Fibroblast of lung (primary cell): ENCODE data around the gene GALNT17. TPM values are rescaled to one million over a fixed set of nuclear protein-coding genes. Genes with fewer than 3 reads are reported as not detected.

Experiments used
- DNase-seq, 2 donors: peaks; one replicate each; pipeline versions ENCODE4 v3.0.0 to v3.0.0-alpha.2; 2010; ENCODE audit warnings: low read depth in 2 of 2
- H2AFZ ChIP-seq: 2 replicates; pipeline ENCODE4 v1.5.1; 2012; ENCODE audit warnings: low read length, control low read depth, inconsistent platforms
- H3K27ac ChIP-seq: 2 replicates; pipeline ENCODE4 v1.5.1; 2011; ENCODE audit warnings: low read length, control low read depth; ENCODE audit not compliant: insufficient read depth
- H3K27me3 ChIP-seq: 2 replicates; pipeline ENCODE4 v1.5.1; 2011; ENCODE audit warnings: mild to moderate bottlenecking, low read length; ENCODE audit not compliant: control insufficient read depth, insufficient read depth
- H3K36me3 ChIP-seq: 2 replicates; pipeline ENCODE4 v1.5.1; 2011; ENCODE audit warnings: low read length; ENCODE audit not compliant: control insufficient read depth, insufficient read depth
- H3K4me1 ChIP-seq: 2 replicates; pipeline ENCODE4 v1.5.1; 2011; ENCODE audit warnings: low read length; ENCODE audit not compliant: control insufficient read depth, insufficient read depth; ENCODE audit errors: extremely low read depth
- H3K4me2 ChIP-seq: 2 replicates; pipeline ENCODE4 v1.5.1; 2011; ENCODE audit warnings: low read length, control low read depth; ENCODE audit not compliant: insufficient read depth; ENCODE audit errors: extremely low read depth
- H3K4me3 ChIP-seq, 4 experiments: fragments of 200-600 bp in 1 of 4; sonication (generic) in 1 of 4; replicated peaks in 1 of 4; 2 replicates each; pipeline ENCODE4 v1.5.1; 2011 to 2016; ENCODE audit warnings: low read length in 4 of 4, low read depth in 3 of 4, mild to moderate bottlenecking in 3 of 4, control low read depth in 2 of 4, inconsistent platforms in 1 of 4, mixed read lengths in 1 of 4; ENCODE audit not compliant: insufficient read depth in 1 of 4; ENCODE audit errors: control extremely low read depth in 1 of 4
- H3K79me2 ChIP-seq: 2 replicates; pipeline ENCODE4 v1.5.1; 2012; ENCODE audit warnings: mild to moderate bottlenecking, low read length, inconsistent platforms; ENCODE audit not compliant: control insufficient read depth, insufficient read depth
- H3K9ac ChIP-seq: 2 replicates; pipeline ENCODE4 v1.5.1; 2011; ENCODE audit warnings: mild to moderate bottlenecking, low read length, control low read depth; ENCODE audit not compliant: insufficient read depth
- H3K9me3 ChIP-seq: 2 replicates; pipeline ENCODE4 v1.5.1; 2012; ENCODE audit warnings: low read depth, low read length; ENCODE audit not compliant: control insufficient read depth, insufficient read depth
- H4K20me1 ChIP-seq: 2 replicates; pipeline ENCODE4 v1.5.1; 2011; ENCODE audit warnings: low read length; ENCODE audit not compliant: control insufficient read depth, insufficient read depth; ENCODE audit errors: extremely low read depth
- CTCF ChIP-seq, 2 donors: IDR thresholded peaks in 1 of 2; conservative IDR thresholded peaks in 1 of 2; 1 replicate in 1 of 2; 2 replicates in 1 of 2; pipeline ENCODE4 v1.5.1; 2011 to 2012; ENCODE audit warnings: low read length in 2 of 2, control low read depth in 1 of 2, inconsistent platforms in 1 of 2, low read depth in 1 of 2, mild to moderate bottlenecking in 1 of 2
- EZH2 ChIP-seq: IDR thresholded peaks from 2 replicates; pipeline ENCODE4 v1.5.1; 2012; ENCODE audit warnings: low read length, control low read depth, mild to moderate bottlenecking; ENCODE audit errors: missing control alignments
- polyA minus RNA-seq: library from RNA; depleted of rRNA, polyadenylated mRNA; stranded (reverse); fragments of >200 nt; gene quantifications from 2 replicates; pipeline ENCODE4 v1.2.3, GENCODE V29; 2011; ENCODE audit warnings: low replicate concordance
- polyA plus RNA-seq, 2 donors: library from polyadenylated mRNA; depleted of rRNA in 1 of 2; stranded (reverse) in 1 of 2; unstranded in 1 of 2; fragments of >200 nt; gene quantifications; 2 replicates each; pipeline ENCODE4 v1.2.1, GENCODE V29; 2011 to 2012; ENCODE audit warnings: missing spikeins in 1 of 2
- total RNA-seq: library from RNA; depleted of rRNA; stranded (reverse); fragments of >200 nt; gene quantifications from 2 replicates; pipeline ENCODE4 v1.2.1, GENCODE V29; 2014

GALNT17 gene
- under 0.01 and 0.26 TPM in 2 replicates for total RNA-seq
- polyA plus RNA-seq: 0.01 TPM in 1 of 2 replicates, not detected in the other
- polyA plus RNA-seq (2012): not detected in 2 replicates
- 0.12 and 1.3 TPM in 2 replicates for polyA minus RNA-seq

- Histone ChIP-seq H3K79me2 (no peaks in the 10 kb centered on the region), H2AFZ (no peak within 1 kb of the TSS), H4K20me1 (no peaks in the 10 kb centered on the region), H3K4me2 (no peak within 1 kb of the TSS), H3K27me3 (peaks cover 2% of the 10 kb centered on the region), H3K4me1 (no peaks in the 10 kb centered on the region), H3K9me3 (no peaks in the 10 kb centered on the region), H3K36me3 (no peaks in the 10 kb centered on the region), H3K9ac (no peak within 1 kb of the TSS), H3K27ac (no peak within 1 kb of the TSS), H3K4me3 (no peak within 1 kb of the TSS)
- no peak for TF ChIP-seq CTCF (conservative IDR thresholded peaks at IDR 0.05 in 1 of 2, IDR thresholded peaks at IDR 0.05 in 1 of 2; ENCODE audit: low read depth in 1 of 2, low read length in 2 of 2)
- no peak for TF ChIP-seq EZH2
- no peak for DNase-seq
Measured at GRCh38 chr7:71132127-71132376, at the start of gene GALNT17. GALNT17 (plus strand) TSS chr7:71132144.

DNA sequence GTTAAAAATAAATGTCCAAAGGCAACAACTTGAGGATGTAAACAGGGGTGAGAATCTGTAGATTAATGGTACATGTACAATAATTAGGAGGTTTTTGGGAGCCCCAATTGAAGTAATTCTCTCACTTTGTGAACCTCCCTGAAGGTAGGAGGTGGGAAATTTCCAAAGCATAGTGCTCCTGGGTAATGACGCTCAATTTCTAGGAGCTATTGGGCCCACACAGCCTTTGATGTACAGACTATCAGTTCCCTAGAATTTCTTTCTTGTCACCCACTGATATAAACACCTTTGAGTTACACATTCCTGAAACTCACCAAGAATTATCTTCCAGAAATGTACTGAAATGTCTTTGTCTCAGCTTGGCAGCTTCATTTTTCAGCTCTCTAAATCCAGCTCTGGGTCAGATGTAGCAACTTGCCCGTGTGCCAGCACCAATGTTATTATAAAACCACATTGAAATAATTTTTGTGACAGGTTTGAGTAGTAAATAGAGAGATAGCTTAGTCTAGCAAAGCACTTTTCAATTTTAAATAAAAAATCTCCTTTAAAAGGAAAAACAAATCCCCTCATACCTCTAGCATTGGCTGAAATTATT is 36.6 kb upstream of the GALNT17 start:
- no peak overlapping the region for H3K4me3 ChIP-seq
- H4K20me1 ChIP-seq: no peaks in the 10 kb centered on the region
- no peaks in the 10 kb centered on the region for H3K27me3 ChIP-seq
- no peak for TF ChIP-seq CTCF (conservative IDR thresholded peaks at IDR 0.05 in 1 of 2, IDR thresholded peaks at IDR 0.05 in 1 of 2; ENCODE audit: low read depth in 1 of 2, low read length in 2 of 2)
- TF ChIP-seq EZH2: no peak
- no peak overlapping the region for H3K27ac ChIP-seq
- H3K9ac ChIP-seq: no peak overlapping the region
- no peaks in the 10 kb centered on the region for H3K36me3 ChIP-seq
- no peaks in the 10 kb centered on the region for H3K9me3 ChIP-seq
- H3K4me2 ChIP-seq: no peak overlapping the region
- no peak for DNase-seq
- H3K79me2 ChIP-seq: no peaks in the 10 kb centered on the region
- H3K4me1 ChIP-seq: no peaks in the 10 kb centered on the region
- H2AFZ ChIP-seq: no peak overlapping the region

- Histone ChIP-seq H3K79me2 (no peaks in the 10 kb centered on the region), H3K36me3 (no peaks in the 10 kb centered on the region), H3K4me3 (no peak overlapping the region), H2AFZ (no peak overlapping the region), H3K27me3 (no peaks in the 10 kb centered on the region), H3K27ac (no peak overlapping the region), H3K4me2 (no peak overlapping the region), H3K9me3 (no peaks in the 10 kb centered on the region), H3K4me1 (no peaks in the 10 kb centered on the region), H4K20me1 (no peaks in the 10 kb centered on the region), H3K9ac (no peak overlapping the region)
- TF ChIP-seq EZH2 (no peak), CTCF (conservative IDR thresholded peaks at IDR 0.05 in 1 of 2, IDR thresholded peaks at IDR 0.05 in 1 of 2; ENCODE audit: low read depth in 1 of 2, low read length in 2 of 2) (no peak)
- DNase-seq: no peak
Measured at GRCh38 chr7:71096351-71096750, 35.6 kb upstream of the GALNT17 start.
